ENCODE data around the gene TBL1X.
A peak's percentile ranks its signal among the peaks of the same experiment; 100 is the strongest.
"Not testable (repeated sequence)": the region's sequence is repeated elsewhere in the genome, so short reads cannot be mapped to it uniquely, and the experiment has no call there.

TBL1X gene

DNA sequence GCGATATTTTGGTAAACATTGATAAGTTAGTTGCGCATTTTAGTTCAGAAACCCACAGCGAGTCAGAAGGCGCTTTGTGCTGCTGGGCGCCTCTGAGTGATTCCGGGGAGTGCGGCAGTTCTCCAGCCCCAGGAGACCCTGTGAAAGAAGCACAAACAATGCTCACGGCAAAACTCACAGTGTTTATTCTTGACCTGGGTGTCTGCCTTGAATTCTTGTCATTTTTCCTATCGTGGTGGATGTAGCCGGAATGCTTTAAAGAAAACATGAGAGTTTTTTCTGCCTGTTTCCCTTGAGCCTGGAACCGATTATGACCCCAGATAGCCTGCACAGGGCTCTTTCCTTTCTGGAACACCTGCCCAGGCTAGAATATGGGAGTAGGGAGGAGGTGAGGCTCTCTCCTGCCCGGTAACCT lies 6.7 kb downstream of the TBL1X start:
- no peak for TF ChIP-seq ZFX (IDR thresholded peaks at IDR 0.05; ENCODE audit: borderline replicate concordance)
- TF ChIP-seq, protein P1, sequence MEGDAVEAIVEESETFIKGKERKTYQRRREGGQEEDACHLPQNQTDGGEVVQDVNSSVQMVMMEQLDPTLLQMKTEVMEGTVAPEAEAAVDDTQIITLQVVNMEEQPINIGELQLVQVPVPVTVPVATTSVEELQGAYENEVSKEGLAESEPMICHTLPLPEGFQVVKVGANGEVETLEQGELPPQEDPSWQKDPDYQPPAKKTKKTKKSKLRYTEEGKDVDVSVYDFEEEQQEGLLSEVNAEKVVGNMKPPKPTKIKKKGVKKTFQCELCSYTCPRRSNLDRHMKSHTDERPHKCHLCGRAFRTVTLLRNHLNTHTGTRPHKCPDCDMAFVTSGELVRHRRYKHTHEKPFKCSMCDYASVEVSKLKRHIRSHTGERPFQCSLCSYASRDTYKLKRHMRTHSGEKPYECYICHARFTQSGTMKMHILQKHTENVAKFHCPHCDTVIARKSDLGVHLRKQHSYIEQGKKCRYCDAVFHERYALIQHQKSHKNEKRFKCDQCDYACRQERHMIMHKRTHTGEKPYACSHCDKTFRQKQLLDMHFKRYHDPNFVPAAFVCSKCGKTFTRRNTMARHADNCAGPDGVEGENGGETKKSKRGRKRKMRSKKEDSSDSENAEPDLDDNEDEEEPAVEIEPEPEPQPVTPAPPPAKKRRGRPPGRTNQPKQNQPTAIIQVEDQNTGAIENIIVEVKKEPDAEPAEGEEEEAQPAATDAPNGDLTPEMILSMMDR (IDR thresholded peaks at IDR 0.05) = no peak
- no peak overlapping the region for H3K27ac ChIP-seq

DNA sequence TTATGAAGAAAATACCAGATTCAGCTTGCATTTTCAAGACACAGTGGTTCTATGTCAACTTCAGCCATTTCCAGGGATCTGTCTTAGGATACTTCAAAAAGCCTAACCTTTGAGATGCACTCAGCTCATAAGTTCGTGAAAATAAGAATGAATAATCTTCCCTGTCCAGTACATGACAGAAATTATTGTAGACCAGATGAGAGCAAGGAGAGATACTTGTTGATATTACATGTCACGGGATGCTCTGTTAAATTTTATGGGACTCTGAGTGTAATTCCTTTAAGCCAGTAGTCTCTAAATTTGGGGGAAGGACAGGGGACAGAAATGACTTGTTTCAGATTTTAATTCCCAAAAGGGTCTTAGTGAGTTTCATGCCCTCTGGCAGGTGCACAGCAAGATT lies 8.8 kb downstream of the TBL1X start:
- H3K27ac ChIP-seq = no peak overlapping the region
- no peak for TF ChIP-seq ZFX (IDR thresholded peaks at IDR 0.05; ENCODE audit: borderline replicate concordance)
- TF ChIP-seq, protein P1 (IDR thresholded peaks at IDR 0.05) = no peak

DNA sequence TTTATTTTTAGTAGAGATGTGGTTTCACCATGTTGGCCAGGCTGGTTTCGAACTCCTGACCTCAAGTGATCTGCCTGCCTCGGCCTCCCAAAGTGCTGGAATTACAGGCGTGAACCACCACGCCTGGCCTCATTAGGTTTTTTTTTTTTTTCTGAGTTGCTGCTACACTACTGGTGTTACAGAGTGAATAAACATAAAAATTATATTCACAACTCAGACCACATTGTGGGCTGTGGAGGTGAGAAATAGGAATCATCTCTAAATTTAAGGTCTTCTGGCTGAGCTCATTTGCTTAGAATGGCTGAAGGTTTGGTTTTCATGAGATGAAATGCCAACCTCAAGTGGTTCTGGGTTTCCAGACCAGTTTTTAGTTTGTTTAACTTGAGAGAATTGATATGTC lies 10.6 kb downstream of the TBL1X start:
- H3K27ac ChIP-seq = not testable (repeated sequence)

DNA sequence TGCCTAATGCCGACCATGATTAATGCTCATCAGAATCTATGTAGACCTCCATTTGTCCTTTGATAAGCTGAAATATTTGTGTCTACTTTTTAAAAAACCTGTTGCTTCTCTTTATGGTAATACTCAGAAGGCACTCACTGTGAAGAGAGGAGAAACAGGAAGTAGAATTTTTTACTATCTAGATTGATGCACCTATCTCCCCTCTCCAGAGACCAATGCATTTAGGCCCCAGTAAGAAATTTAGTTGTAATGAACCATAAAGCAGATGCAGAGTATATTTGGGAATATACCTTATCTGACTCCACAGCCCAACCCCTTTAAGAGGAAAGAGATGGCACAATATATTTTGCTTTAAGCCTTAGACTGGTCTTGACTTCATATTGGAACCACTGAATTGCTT lies 11.1 kb downstream of the TBL1X start:
- peak overlapping the region; percentile 65; the same call in 1 of the 2 replicates for H3K27ac ChIP-seq
- no peak for TF ChIP-seq ZFX (IDR thresholded peaks at IDR 0.05; ENCODE audit: borderline replicate concordance)
- TF ChIP-seq, protein P1 (IDR thresholded peaks at IDR 0.05) = no peak

DNA sequence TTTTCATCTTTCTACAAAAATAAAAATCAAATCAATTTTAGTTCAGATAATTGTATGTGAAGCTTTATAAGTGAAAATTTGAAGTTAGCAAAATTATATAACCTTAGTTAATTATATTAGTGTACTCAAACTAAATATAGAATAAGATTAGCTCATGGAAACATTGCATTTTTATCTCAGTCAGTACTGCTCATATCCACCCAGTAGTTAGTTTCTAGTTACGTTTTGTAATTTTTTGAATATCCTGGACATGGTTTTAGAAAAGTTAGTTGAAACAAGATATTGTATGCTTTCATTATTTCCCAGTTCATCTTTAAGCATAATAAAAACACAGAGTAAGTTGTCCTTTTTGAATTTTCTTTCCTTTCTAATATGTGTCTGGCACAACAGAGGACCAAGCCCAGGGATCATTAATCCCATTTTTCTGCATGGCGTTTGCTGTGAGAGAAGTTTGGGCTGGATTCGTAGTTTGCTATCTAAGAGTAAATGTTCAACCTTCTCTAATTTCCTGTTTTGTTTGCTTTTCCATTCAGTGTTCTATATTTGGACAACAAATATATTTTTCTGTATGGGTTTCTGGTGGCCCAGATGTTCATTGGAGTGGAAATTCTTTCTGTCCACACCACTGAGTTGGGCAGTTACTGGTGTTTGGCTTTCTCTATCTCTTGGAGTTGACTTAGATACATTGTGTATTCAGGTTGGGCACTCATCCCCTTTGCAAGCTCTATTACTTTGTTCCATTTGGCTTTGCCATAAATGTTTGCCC lies 12.1 kb downstream of the TBL1X start:
- H3K27ac ChIP-seq = peak overlapping the region; percentile 65
- TF ChIP-seq ZFX (IDR thresholded peaks at IDR 0.05; ENCODE audit: borderline replicate concordance) = no peak
- TF ChIP-seq, protein P1 (IDR thresholded peaks at IDR 0.05) = no peak

DNA sequence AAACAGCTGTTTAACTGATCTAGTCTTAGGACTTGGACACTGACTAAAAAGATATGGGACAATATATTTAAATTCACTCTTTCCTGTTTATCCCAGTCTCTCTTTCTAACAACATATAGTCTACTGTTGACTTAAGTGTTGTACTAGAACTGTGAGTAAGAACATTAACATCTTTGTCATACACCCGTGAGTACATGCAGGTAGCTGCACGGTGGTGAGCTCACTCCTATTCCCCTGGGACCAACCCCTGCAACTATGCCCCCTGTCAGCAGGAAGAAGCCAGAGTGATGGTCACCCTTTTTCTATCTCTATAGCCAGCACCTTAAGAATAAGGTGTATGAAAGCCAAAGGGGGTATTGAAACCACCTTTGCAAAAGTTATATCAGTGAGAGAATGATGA lies 17.6 kb downstream of the TBL1X start:
- H3K27ac ChIP-seq = no peak overlapping the region
- TF ChIP-seq, protein P1 (IDR thresholded peaks at IDR 0.05) = no peak
- TF ChIP-seq ZFX (IDR thresholded peaks at IDR 0.05; ENCODE audit: borderline replicate concordance) = no peak

DNA sequence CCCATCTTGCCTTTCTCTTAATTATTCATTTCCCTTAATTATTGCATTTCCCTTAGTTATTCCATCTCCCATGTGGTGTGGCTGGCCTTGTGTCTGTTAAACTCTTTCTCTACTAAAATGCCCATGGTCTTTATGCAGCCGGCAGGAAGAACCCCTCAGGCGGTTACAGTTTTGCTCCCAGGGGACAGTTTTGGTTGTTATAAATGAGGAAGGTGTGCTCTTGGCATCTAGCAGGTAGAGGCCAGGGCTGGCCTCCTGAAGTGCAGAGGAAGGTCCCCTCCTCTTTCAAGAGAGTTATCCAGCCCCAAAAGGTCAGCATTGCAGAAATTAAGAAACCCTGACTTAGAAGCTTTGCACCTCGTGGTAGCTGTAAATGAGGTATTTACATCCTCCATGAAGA lies 18.0 kb downstream of the TBL1X start:
- no peak overlapping the region for H3K27ac ChIP-seq
- TF ChIP-seq, protein P1 (IDR thresholded peaks at IDR 0.05) = no peak
- no peak for TF ChIP-seq ZFX (IDR thresholded peaks at IDR 0.05; ENCODE audit: borderline replicate concordance)

DNA sequence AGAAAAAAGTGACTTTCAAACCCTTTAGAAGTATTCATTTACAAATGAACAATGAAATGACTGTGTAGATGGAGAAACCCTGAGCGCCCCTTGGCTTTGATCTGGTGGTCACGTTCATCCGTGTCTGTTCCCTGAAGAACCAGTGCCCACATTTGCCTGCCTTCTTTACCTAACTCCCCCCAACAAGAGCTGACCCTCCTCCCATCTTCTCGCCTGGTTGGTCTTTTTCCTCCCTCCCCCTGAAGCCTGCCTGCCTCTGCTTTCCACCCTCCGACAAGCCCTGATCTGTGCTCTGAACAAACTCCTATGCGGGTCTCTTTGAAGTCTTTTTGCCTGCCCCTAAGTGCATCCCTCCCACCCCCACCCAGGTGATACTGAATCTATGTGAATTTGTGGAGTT lies 18.5 kb downstream of the TBL1X start:
- TF ChIP-seq, protein P1 (IDR thresholded peaks at IDR 0.05) = no peak
- TF ChIP-seq ZFX (IDR thresholded peaks at IDR 0.05; ENCODE audit: borderline replicate concordance) = no peak
- H3K27ac ChIP-seq = no peak overlapping the region
